ENCODE results near the gene EHMT2. TPM values are rescaled to one million over a fixed set of nuclear protein-coding genes. Genes with fewer than 3 reads are reported as not detected.

Gene EHMT2
- total RNA-seq, 1 experiment from 2014 or later = 84.0 TPM

DNA sequence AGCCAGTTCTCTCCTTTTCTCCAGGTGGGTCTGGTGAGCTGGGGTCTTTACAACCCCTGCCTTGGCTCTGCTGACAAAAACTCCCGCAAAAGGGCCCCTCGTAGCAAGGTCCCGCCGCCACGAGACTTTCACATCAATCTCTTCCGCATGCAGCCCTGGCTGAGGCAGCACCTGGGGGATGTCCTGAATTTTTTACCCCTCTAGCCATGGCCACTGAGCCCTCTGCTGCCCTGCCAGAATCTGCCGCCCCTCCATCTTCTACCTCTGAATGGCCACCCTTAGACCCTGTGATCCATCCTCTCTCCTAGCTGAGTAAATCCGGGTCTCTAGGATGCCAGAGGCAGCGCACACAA is 47.6 kb upstream of the EHMT2 start (continued):
- TF ChIP-seq CTCF (IDR thresholded peaks at IDR 0.05 in 2 of 3, conservative IDR thresholded peaks at IDR 0.05 in 1 of 3; ENCODE audit: borderline replicate concordance in 1 of 3, insufficient read depth in 1 of 3, low read depth in 2 of 3, low read length in 2 of 3) = no peak
- TF ChIP-seq ZBTB33 (IDR thresholded peaks at IDR 0.05; ENCODE audit: extremely low read depth, insufficient replicate concordance, low read length) = no peak

GRCh38 chr6:31943742-31944141 is 46.2 kb upstream of the EHMT2 start:
- ChIA-PET POLR2A (no interaction called here), CTCF (interaction anchor here (1.3 kb wide), 1 partner anchor 8 kb away, joined by 5 read pairs; no protein-coding TSS in a partner anchor), RAD21 (ENCODE audit: low non-redundant PET in 1 of 2, low total read pairs in 2 of 2, uncharacterized antibody in 2 of 2, unreplicated experiment in 2 of 2) (no interaction called here)
- Histone ChIP-seq H4K20me1 (ENCODE audit: insufficient read depth) (no peaks in the 10 kb centered on the region), H3K4me2 (ENCODE audit: low read length) (no peak overlapping the region), H3K9me2 (ENCODE audit: insufficient read depth) (no peaks in the 10 kb centered on the region; the same call in 1 of the 2 replicates), H3K79me2 (ENCODE audit: insufficient read depth, low read length) (no peaks in the 10 kb centered on the region), H3K9ac (ENCODE audit: low read length) (no peak overlapping the region), H3K36me3 (ENCODE audit: control insufficient read depth in 1 of 2, insufficient read depth in 2 of 2, low read length in 2 of 2) (no peaks in the 10 kb centered on the region), H3K9me3 (ENCODE audit: control insufficient read depth in 1 of 2, insufficient read depth in 1 of 2, low read depth in 1 of 2, low read length in 2 of 2) (no peaks in the 10 kb centered on the region), H2AFZ (ENCODE audit: low read depth, low read length, poor library complexity, severe bottlenecking) (no peak overlapping the region), H3K27ac (ENCODE audit: low read depth, low read length) (no peak overlapping the region), H3K4me3 (replicated peaks in 1 of 2; ENCODE audit: low read depth in 1 of 2, low read length in 2 of 2) (no peak overlapping the region), H3K27me3 (ENCODE audit: insufficient read depth, low read length) (no peaks in the 10 kb centered on the region), H3K4me1 (ENCODE audit: control insufficient read depth in 1 of 2, insufficient read depth in 2 of 2, low read length in 2 of 2) (peaks cover 14 to 50% of the 10 kb centered on the region in 2 experiments; a peak in 3 of 4 replicates)
- ATAC-seq = no peak
- intact Hi-C loops (cut with micrococcal nuclease) = no loop called here
- TF ChIP-seq SRF (IDR thresholded peaks at IDR 0.05; ENCODE audit: low read depth) = no peak
- TF ChIP-seq POLR2AphosphoS5 (IDR thresholded peaks at IDR 0.05; ENCODE audit: low read depth, low read length) = no peak
- no peak for TF ChIP-seq YY1 (IDR thresholded peaks at IDR 0.05; ENCODE audit: extremely low read depth, insufficient replicate concordance, low read depth, low read length)
- TF ChIP-seq ZBTB33 (IDR thresholded peaks at IDR 0.05; ENCODE audit: extremely low read depth, insufficient replicate concordance, low read length) = no peak
- TF ChIP-seq CEBPB (IDR thresholded peaks at IDR 0.05; ENCODE audit: low read depth) = no peak
- DNase-seq (ENCODE audit: low read depth, low spot score) = no peak
- BruUV-seq (replicated peaks) = no TSS peak

All from HCT116 (cell line).